Neural progenitor cell (in vitro differentiated cells): ENCODE results near the gene SFMBT1. TPM values are rescaled to one million over a fixed set of nuclear protein-coding genes. Genes with fewer than 3 reads are reported as not detected.

Source experiments
- DNase-seq: peaks from one replicate; pipeline ENCODE4 v3.0.0-alpha.2; 2016; ENCODE audit warnings: low spot score
- H2AFZ ChIP-seq: fragments of 200-600 bp; sonication (generic); replicated peaks from 2 replicates; pipeline ENCODE4 v1.6.1; 2016; ENCODE audit warnings: antibody characterized with exemption
- H3F3A ChIP-seq: fragments of 200-600 bp; sonication (generic); 2 replicates; pipeline ENCODE4 v1.6.1; 2016; ENCODE audit warnings: antibody characterized with exemption, low read depth
- H3K27ac ChIP-seq: fragments of 200-600 bp; sonication (generic); 2 replicates; pipeline ENCODE4 v1.5.1; 2016; ENCODE audit warnings: mild to moderate bottlenecking
- H3K27me3 ChIP-seq: fragments of 200-600 bp; sonication (generic); 2 replicates; pipeline ENCODE4 v1.6.1; 2016; ENCODE audit warnings: mild to moderate bottlenecking, moderate library complexity
- H3K36me3 ChIP-seq: fragments of 200-600 bp; sonication (generic); 2 replicates; pipeline ENCODE4 v1.5.1; 2016
- H3K4me1 ChIP-seq: fragments of 200-600 bp; sonication (generic); 2 replicates; pipeline ENCODE4 v1.6.1; 2016; ENCODE audit warnings: mixed run types
- H3K4me2 ChIP-seq: fragments of 200-600 bp; sonication (generic); 2 replicates; pipeline ENCODE4 v1.6.1; 2016
- H3K4me3 ChIP-seq: fragments of 200-600 bp; sonication (generic); 2 replicates; pipeline ENCODE4 v1.5.1; 2016
- H3K79me2 ChIP-seq: fragments of 200-600 bp; sonication (generic); 2 replicates; pipeline ENCODE4 v1.6.1; 2016; ENCODE audit warnings: low read depth
- H3K9ac ChIP-seq: fragments of 200-600 bp; sonication (generic); 2 replicates; pipeline ENCODE4 v1.6.1; 2016
- H3K9me3 ChIP-seq: fragments of 200-600 bp; sonication (generic); 2 replicates; pipeline ENCODE4 v1.5.1; 2016; ENCODE audit warnings: low read depth
- H4K20me1 ChIP-seq: fragments of 200-600 bp; sonication (generic); 2 replicates; pipeline ENCODE4 v1.6.1; 2016; ENCODE audit warnings: low read depth
- H3K27ac Mint-ChIP-seq: 3 replicates; pipeline ENCODE4 v1.8.0; 2021; ENCODE audit warnings: mixed read lengths
- H3K27me3 Mint-ChIP-seq: 2 replicates; pipeline ENCODE4 v1.8.0; 2022; ENCODE audit warnings: low read depth, mild to moderate bottlenecking, inconsistent platforms, moderate library complexity, mixed read lengths; ENCODE audit not compliant: insufficient read depth
- H3K36me3 Mint-ChIP-seq: 3 replicates; pipeline ENCODE4 v1.8.0; 2021; ENCODE audit warnings: mixed read lengths
- H3K4me1 Mint-ChIP-seq: 3 replicates; pipeline ENCODE4 v1.8.0; 2021; ENCODE audit warnings: mixed read lengths
- H3K4me3 Mint-ChIP-seq: 3 replicates; pipeline ENCODE4 v1.8.0; 2021; ENCODE audit warnings: mild to moderate bottlenecking, moderate library complexity, mixed read lengths
- H3K9me3 Mint-ChIP-seq: 3 replicates; pipeline ENCODE4 v1.8.0; 2020; ENCODE audit warnings: mixed read lengths
- CTCF ChIP-seq: fragments of 200-600 bp; sonication (generic); IDR thresholded peaks from 2 replicates; pipeline ENCODE4 v1.5.1; 2017; ENCODE audit warnings: antibody characterized with exemption, mild to moderate bottlenecking
- EZH2 ChIP-seq: fragments of 200-600 bp; sonication (generic); IDR thresholded peaks from 2 replicates; pipeline ENCODE4 v1.6.1; 2017; ENCODE audit warnings: antibody characterized with exemption, mild to moderate bottlenecking, moderate library complexity
- EZH2phosphoT487 ChIP-seq: fragments of 200-600 bp; sonication (generic); IDR thresholded peaks from 2 replicates; pipeline ENCODE4 v1.6.1; 2017; ENCODE audit warnings: antibody characterized with exemption
- total RNA-seq: library from RNA; depleted of rRNA; stranded (reverse); fragments of >200 nt; gene quantifications from 2 replicates; pipeline ENCODE4 v1.2.3, GENCODE V29; 2015; ENCODE audit warnings: low replicate concordance

The SFMBT1 gene
- total RNA-seq, 1 donor from 2014 or later, result 18.5 TPM

- Histone ChIP-seq H3K27ac (no peak overlapping the region), H3K4me2 (no peak overlapping the region), H3K4me1 (no peaks in the 10 kb centered on the region), H3K4me3 (no peak overlapping the region), H4K20me1 (peaks cover 15% of the 10 kb centered on the region), H3F3A (no peaks in the 10 kb centered on the region), H3K27me3 (no peaks in the 10 kb centered on the region), H2AFZ (no peak overlapping the region), H3K9ac (no peak overlapping the region), H3K9me3 (no peaks in the 10 kb centered on the region), H3K79me2 (no peaks in the 10 kb centered on the region), H3K36me3 (no peaks in the 10 kb centered on the region)
- no peak overlapping the region for H3K4me3 Mint-ChIP-seq
- H3K27ac Mint-ChIP-seq, result no peak overlapping the region
- no peaks in the 10 kb centered on the region for H3K36me3 Mint-ChIP-seq
- no peaks in the 10 kb centered on the region for H3K27me3 Mint-ChIP-seq
- peak; percentile 33 for DNase-seq
- TF ChIP-seq EZH2 (no peak), EZH2phosphoT487 (no peak), CTCF (no peak)
- H3K4me1 Mint-ChIP-seq, result peaks cover 14% of the 10 kb centered on the region
- no peaks in the 10 kb centered on the region for H3K9me3 Mint-ChIP-seq
These were observed 191.9 kb downstream of the SFMBT1 start for GRCh38 chr3:52854013-52854412.

Other genes starting within 250 kb of the SFMBT1 start
- gene ITIH4, start 215.4 kb downstream of the SFMBT1 start, total RNA-seq, result 1.1 and 2.4 TPM in 2 replicates
- gene MUSTN1, start 211.1 kb downstream of the SFMBT1 start, total RNA-seq, result 2.0 and 10.8 TPM in 2 replicates
- gene STIMATE, start 148.5 kb downstream of the SFMBT1 start, total RNA-seq, result 10.2 and 17.3 TPM in 2 replicates
- gene RFT1, start 84.4 kb upstream of the SFMBT1 start, total RNA-seq, result 17.0 and 17.2 TPM in 2 replicates
- gene PRKCD, start 115.1 kb upstream of the SFMBT1 start, total RNA-seq, result 4.9 and 8.9 TPM in 2 replicates
- 292 and 555 TPM in 2 replicates for gene TKT, start 209.9 kb upstream of the SFMBT1 start, total RNA-seq